Esophagus squamous epithelium (tissue), 5 donors: ENCODE measurements around the gene SCYGR1. TPM values are rescaled to one million over a fixed set of nuclear protein-coding genes. Genes with fewer than 3 reads are reported as not detected.

Experiments
- DNase-seq: peaks from one replicate; lab custom pipeline; 2025; lab: John Stamatoyannopoulos, UW
- H3K27ac ChIP-seq, 4 donors: fragments of 200-600 bp; sonication (generic); one replicate each; pipeline ENCODE4 v1.5.1; 2016 to 2019; ENCODE audit warnings: mild to moderate bottlenecking in 1 of 4
- H3K27me3 ChIP-seq, 4 donors: fragments of 200-600 bp; sonication (generic); 1 replicate in 3 of 4; 2 replicates in 1 of 4; pipeline versions ENCODE4 v1.5.1 to v1.6.0; 2017 to 2021; ENCODE audit warnings: antibody characterized with exemption in 1 of 4
- H3K36me3 ChIP-seq, 3 donors: fragments of 200-600 bp; sonication (generic); one replicate each; pipeline ENCODE4 v1.5.1; 2016 to 2019
- H3K4me1 ChIP-seq, 3 donors: fragments of 200-600 bp; sonication (generic); one replicate each; pipeline ENCODE4 v1.5.1; 2017 to 2019
- H3K4me3 ChIP-seq, 4 donors: fragments of 200-600 bp; sonication (generic); 1 replicate in 3 of 4; 2 replicates in 1 of 4; pipeline ENCODE4 v1.5.1; 2016 to 2019; ENCODE audit warnings: mild to moderate bottlenecking in 2 of 4, moderate library complexity in 1 of 4
- H3K9me3 ChIP-seq, 3 donors: fragments of 200-600 bp; sonication (generic); one replicate each; pipeline ENCODE4 v1.5.1; 2016 to 2019
- CTCF ChIP-seq, 6 experiments: fragments of 450-650 bp in 4 of 6; fragments of 200-600 bp in 2 of 6; sonication (generic) in 2 of 6; IDR thresholded peaks; one replicate each; pipeline ENCODE4 v1.5.1; 2016 to 2019; ENCODE audit warnings: antibody characterized with exemption in 6 of 6, mild to moderate bottlenecking in 4 of 6, moderate library complexity in 4 of 6
- POLR2A ChIP-seq, 4 donors: fragments of 450-650 bp; IDR thresholded peaks; one replicate each; pipeline ENCODE4 v1.6.1; 2017; ENCODE audit warnings: antibody characterized with exemption in 4 of 4, mild to moderate bottlenecking in 4 of 4, moderate library complexity in 3 of 4
- WGBS, 2 donors: methylation state at CpG; one replicate each; pipeline ENCODE4 v1.1.5; 2018; 5-methylcytosine and 5-hydroxymethylcytosine counted together
- intact Hi-C: fragments of 100-400 bp; cut with DNase I; formaldehyde crosslinking; loops from one replicate; pipeline ENCODE4 v1.15.0; 2022
- total RNA-seq, 4 donors: library from RNA; depleted of rRNA; stranded (reverse); fragments of >200 nt; gene quantifications; one replicate each; pipeline ENCODE4 v1.1.0, GENCODE V29; 2016
- donor health status: DM: yes; HTN: yes; CAD: no.

SCYGR1 gene
- total RNA-seq, 4 donors from 2014 or later: not detected

GRCh38 chr2:227423656-227424499 lies 36.1 kb upstream of the SCYGR1 start:
- H3K36me3 ChIP-seq: no peaks in the 10 kb centered on the region
- no peaks in the 10 kb centered on the region for H3K4me1 ChIP-seq
- TF ChIP-seq POLR2A (IDR thresholded peaks at IDR 0.05) (no peak), CTCF (IDR thresholded peaks at IDR 0.05) (no peak)
- H3K27ac ChIP-seq: no peak overlapping the region
- no peak for DNase-seq
- WGBS, 2 donors: 71 to 82% methylated on average over 10 of the region's 10 CpGs
- no peaks in the 10 kb centered on the region for H3K27me3 ChIP-seq
- intact Hi-C loops: no loop called here
- no peaks in the 10 kb centered on the region for H3K9me3 ChIP-seq
- H3K4me3 ChIP-seq: no peak overlapping the region

GRCh38 chr2:227420087-227421052 lies 32.6 kb upstream of the SCYGR1 start:
- no peak overlapping the region for H3K4me3 ChIP-seq
- no peaks in the 10 kb centered on the region for H3K9me3 ChIP-seq
- H3K27me3 ChIP-seq: no peaks in the 10 kb centered on the region
- DNase-seq: no peak
- no peak overlapping the region for H3K27ac ChIP-seq
- WGBS, 2 donors: 87% methylated on average over 14 to 15 of the region's 15 CpGs
- H3K36me3 ChIP-seq: no peaks in the 10 kb centered on the region
- intact Hi-C loops: no loop called here
- no peak for TF ChIP-seq POLR2A (IDR thresholded peaks at IDR 0.05)
- TF ChIP-seq CTCF (IDR thresholded peaks at IDR 0.05): no peak
- H3K4me1 ChIP-seq: peaks cover 7 to 12% (median 8%) of the 10 kb centered on the region in 3 donors

- peaks cover 8 to 46% (median 30%) of the 10 kb centered on the region in 3 donors for H3K4me1 ChIP-seq
These were observed 29.0 kb upstream of the SCYGR1 start for GRCh38 chr2:227416701-227417100.

GRCh38 chr2:227415538-227416424 lies 28.0 kb upstream of the SCYGR1 start:
- no peak for DNase-seq
- intact Hi-C loops: loop anchor here (5.0 kb wide), 1 partner anchor 47 kb away; no protein-coding TSS in a partner anchor
- Histone ChIP-seq H3K27me3 (no peaks in the 10 kb centered on the region), H3K4me3 (no peak overlapping the region), H3K36me3 (no peaks in the 10 kb centered on the region), H3K9me3 (no peaks in the 10 kb centered on the region), H3K4me1 (peaks cover 8 to 55% (median 35%) of the 10 kb centered on the region in 3 donors), H3K27ac (peak overlapping the region; percentile 33 to 81 (median 63))
- WGBS, 2 donors: 33 to 46% methylated on average over 10 of the region's 10 CpGs
- TF ChIP-seq POLR2A (IDR thresholded peaks at IDR 0.05): no peak
- TF ChIP-seq CTCF (IDR thresholded peaks at IDR 0.05): no peak

More at GRCh38 chr2:227416701-227417100, 29.0 kb upstream of the SCYGR1 start:
- peak overlapping the region in 3 of 4 donors; percentile 33 to 81 (median 72) for H3K27ac ChIP-seq
- no peaks in the 10 kb centered on the region for H3K36me3 ChIP-seq
- no peak for TF ChIP-seq POLR2A (IDR thresholded peaks at IDR 0.05)
- TF ChIP-seq CTCF (IDR thresholded peaks at IDR 0.05): no peak
- no peak for DNase-seq
- no peaks in the 10 kb centered on the region for H3K27me3 ChIP-seq
- no peak overlapping the region for H3K4me3 ChIP-seq
- intact Hi-C loops: loop anchor here (5.0 kb wide), 1 partner anchor 46 kb away; no protein-coding TSS in a partner anchor
- H3K9me3 ChIP-seq: no peaks in the 10 kb centered on the region
- WGBS, 2 donors: 79 to 87% methylated on average over 4 of the region's 4 CpGs
